D341Med (cell line): Measurements from ENCODE around the gene ARHGEF1.

Experiments used
- DNase-seq: peaks from one replicate; pipeline ENCODE4 v3.0.0; 2012; ENCODE audit warnings: low spot score

Gene ARHGEF1

DNA sequence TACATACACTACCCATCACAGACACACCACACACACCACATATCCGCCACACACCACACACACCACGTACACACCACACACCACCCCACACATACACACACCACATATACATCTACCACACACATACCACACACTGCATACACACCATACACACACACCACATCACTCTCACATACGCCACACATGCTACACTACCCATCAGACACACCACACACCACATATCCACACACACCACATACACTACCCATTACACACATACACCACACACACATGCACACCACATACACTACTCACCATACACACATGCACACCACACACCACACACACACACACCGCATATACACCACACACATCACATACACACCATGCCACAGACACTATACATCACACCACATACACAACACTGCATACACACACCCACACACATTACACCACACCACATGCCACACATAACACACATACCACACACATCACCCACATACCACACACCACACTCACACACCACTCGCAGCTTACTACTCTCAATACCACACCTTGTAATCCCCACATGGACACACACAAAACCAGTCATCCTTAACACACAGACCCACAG, 35.8 kb downstream of the ARHGEF1 start:
- DNase-seq = no peak

DNA sequence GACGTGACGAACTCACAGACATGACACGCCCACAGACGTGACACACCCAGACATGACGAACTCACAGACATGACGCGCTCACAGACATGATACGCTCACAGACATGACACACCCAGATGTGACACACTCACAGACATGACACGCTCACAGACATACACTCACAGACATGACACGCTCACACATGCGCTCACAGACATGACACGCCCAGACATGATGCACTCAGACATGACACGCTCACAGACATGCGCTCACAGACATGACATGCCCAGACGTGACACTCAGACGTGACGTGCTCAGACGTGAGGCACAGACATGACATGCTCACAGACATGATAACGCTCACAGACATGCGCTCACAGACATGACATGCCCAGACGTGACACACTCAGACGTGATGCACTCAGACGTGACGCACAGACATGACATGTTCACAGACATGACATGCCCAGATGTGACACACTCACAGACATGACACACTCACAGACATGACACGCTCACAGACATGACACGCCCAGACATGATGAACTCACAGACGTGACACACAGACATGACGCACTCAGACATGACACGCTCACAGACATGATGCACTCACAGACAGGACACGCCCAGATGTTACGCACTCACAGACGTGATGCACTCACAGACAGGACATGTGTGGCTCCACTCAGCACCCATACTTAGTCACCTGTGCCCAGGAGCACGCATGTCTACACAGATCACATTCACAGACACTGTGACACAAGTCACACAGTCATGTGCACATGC, 37.1 kb downstream of the ARHGEF1 start:
- DNase-seq = no peak

DNA sequence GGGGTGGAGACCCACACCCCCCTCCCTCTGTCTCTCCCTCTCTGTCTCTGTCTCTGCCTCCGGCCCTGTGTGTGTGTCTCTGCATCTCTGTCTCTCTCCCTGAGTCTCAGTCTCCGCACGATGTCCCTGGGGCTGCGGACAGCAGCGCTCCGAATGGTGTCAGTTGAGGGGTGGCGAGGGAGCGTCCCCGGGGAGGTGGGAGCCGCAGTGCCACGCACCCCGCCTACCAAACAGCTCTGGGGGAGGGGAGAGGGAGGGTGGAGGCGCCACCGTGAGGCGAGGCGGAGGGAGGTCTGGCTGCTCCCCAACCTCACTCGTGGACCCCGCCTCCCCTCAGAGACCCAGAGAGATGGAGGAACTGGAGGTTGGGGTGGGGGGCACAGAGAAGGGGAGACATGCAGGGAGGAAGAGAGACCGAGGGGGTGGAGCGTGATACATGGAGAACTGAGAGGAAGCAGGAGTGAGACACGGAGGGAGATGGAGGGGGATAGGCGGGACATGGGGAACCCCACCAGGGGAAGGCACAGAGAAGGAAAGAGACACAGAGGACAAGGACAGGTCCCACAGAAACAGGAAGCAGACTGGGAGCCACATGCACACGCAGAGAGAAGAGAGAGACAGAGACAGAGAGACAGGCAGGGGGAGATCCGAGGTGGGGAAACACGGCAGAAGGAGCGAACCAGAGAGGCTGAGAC, 38.0 kb downstream of the ARHGEF1 start:
- no peak for DNase-seq

- no peak for DNase-seq
Observed at GRCh38 chr19:41921577-41922576, 38.9 kb downstream of the ARHGEF1 start.

DNA sequence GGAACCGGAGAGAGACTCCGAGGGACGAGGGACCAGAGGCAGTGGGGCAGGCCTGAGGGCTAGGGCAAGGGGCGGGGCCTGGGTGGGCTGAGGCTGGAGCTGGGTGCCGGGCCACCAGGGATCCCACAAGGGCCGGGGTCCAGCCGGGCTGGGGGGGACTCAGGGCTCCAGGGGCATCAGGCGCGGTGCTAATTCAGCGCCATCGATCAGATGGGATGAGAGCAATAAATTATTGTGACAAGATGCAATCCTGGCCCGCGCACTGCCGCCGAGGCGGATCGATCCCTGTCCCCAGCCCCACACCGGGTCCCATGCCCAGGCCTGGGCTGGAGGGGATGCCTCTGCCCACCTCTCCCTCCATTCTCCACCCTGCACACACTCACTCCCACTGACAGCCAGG, 39.6 kb downstream of the ARHGEF1 start:
- no peak for DNase-seq

- DNase-seq = no peak
Observed at GRCh38 chr19:41923045-41923788, 40.2 kb downstream of the ARHGEF1 start.

DNA sequence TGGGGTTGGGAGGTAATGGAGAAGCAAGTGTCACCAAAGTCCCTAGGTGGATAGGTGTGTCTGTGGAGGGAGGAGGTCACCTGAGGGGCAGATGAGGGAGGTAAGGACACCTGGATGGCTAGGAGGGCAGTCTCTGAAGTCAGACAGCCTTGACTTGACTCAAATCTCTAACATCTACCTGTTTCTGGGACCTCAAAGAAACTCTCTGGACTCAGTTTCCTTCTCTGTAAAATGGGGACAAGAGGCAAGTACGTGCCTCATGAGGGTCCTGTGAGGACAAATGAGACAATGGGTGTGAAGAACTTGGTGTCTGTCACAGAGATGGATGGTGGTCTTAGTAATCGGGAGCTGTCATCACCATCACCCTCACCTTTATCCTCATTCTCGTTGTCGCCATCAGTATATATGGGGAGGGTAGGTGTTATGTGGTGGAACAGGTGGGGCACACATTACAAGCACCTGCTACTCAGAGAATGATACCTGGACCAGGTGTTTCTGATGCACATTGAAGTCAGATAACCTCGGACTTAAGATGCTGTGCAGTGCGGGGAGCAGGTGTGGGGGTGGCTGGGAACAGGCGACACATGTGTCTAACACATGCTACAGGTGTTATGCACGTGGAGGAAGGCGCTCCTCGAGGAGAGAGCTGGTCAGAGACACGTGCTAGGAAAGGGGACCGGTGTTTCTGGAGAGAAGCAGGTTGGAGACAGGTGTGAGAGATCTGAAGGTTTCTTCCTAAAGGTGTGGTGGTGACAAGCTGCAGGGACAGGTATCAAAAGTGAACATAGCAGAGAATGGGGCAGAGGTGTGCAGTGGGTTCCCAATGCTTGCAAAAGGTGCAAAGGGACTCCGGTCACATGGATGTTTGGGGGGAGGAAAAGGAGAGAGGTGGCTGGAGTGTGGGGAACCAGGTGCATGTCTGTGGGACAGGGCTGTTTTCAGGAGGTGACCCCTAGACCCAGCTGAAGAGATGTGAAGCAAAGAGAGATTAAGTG, 41.5 kb downstream of the ARHGEF1 start:
- DNase-seq = no peak

GRCh38 chr19:41925208-41926003, 42.4 kb downstream of the ARHGEF1 start:
- DNase-seq = no peak

DNA sequence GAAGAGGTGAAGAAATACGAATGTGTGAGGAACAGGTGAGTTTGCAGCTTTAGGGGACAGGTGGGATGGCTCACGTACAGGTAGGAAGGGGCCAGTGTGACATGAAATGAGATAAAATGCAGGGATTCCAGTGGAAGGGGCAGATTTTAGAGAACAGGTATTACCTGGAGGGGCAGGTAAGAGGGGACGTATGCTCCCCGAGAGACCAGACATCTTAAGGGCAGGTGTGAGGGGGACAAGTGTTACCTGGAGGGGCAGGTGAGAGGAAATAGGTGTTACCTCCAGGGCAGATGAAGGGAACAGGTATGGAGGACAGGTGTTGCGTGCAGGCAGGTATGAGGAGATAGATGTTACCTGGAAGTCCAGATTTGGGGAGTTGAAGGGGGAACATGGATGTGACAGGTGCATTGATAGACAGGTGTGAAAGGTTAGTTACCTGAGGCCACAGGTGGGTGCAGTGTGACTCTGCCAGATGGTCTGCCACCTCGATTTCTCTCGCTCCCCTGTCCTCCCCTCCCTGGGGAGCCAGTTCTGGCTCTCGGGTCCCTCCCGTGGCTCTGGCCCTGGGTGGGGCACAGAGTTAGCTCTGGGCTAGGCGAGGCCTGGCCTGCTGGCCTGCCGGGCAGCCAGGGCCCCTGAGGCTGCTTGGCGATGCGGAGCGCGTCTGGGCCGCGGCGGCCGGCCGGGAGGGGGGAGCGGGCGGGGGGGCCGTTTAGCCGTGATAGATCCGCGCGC, 43.2 kb downstream of the ARHGEF1 start:
- DNase-seq = no peak

DNA sequence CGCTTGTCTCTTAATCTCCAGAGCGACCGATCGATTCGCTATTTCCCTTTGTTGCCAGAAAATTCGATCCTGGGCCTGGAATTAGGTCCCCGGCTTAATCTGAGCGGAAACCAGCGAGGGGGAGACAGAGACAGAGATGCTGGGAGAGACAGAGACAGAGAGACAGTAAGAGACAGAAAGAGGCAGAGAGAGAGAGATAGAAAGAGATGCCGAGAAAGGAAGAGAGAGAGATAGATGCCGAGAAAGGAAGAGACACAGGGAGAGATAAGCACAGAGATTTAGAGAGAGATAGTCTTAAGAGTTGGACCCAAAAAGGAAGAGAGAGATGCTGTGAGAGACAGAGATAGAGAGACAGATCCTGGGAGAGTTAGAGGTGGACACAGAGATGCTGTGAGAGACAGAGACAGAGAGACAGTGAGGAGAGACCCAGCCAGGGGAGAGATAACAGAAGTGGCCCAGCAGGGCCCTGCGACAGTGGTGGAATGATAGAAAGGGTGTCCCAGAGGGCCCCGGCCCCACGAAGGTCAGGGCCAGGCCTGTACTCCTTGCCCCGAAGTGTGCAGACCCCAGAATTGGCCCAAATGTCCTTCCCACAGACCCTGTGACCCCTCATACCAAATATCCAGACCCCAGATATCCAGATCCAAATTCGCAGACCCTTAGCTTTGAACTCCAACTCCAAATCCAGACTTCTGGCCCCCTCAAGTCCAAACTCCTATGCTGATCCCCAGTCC, 43.9 kb downstream of the ARHGEF1 start:
- DNase-seq = no peak

DNA sequence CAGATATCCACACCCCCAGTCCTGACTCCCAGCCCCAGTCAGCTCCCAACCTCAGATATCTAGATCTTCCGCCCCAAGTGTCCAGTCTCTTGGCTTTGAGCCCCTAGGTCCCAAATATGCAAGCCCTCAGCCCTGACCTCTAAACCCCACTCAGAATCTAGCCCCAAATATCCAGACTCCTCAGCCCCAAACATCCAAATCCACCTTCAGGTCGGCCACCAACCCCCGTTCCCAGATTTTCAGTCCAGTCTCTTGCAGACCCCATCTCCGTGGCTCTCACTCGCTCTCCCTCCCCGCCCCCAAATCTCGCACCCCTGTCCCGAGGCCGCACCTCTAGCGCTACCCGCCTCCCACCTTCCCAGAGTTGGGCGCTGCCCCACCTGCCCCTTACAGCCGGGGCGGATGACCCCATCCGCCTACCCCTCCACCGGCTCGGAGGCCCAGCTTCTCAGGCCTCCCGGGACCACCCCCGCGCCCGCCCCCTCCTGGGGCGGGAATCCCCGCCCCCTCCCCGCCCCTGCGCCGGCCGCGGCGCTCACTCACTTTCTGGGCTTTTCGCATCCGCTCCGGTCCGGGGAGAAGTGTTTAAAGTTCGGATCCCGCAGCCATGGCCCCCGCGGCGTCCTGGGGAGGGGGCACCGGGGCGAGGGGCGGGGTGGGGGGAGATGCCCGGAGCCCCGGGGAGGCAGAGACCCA, 44.7 kb downstream of the ARHGEF1 start:
- no peak for DNase-seq

DNA sequence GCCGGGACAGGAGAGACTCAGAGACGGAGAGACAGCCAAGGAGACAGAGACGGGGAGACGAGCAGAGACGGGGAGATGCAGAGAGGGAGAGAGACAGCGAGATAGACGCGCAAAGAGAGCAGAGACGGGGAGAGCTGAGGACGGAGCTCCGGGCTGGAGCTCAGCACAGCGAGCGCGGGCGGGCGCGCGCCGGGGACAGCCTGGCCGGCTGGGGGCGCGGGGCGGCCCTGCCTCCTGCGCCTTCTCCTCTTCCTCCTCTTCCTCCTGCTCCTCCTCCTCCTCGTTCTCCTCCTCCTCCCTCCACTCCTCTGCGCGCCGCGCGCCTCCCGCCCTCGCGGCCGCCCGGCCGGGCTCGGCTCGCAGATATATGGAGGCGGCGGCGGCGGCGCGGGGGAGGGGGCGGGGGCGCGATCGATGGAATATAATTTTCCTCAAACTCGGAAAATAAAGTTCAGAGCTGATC, 45.3 kb downstream of the ARHGEF1 start, which contains the start of gene ERFL:
ERFL (minus strand) TSS at position 229 of the 463 bp plus-strand sequence. CDS start 15,530 bp downstream, outside the sequence.
- peak; percentile 67 for DNase-seq

GRCh38 chr19:41928754-41929535, 46.0 kb downstream of the ARHGEF1 start:
- DNase-seq = no peak

- DNase-seq = no peak
Observed at GRCh38 chr19:41929536-41930071, 46.6 kb downstream of the ARHGEF1 start.

GRCh38 chr19:41930322-41930722, 47.3 kb downstream of the ARHGEF1 start:
- no peak for DNase-seq
